Esophagus muscularis mucosa (tissue), 4 donors: ENCODE results near the gene RECK. TPM values are rescaled to one million over a fixed set of nuclear protein-coding genes. Genes with fewer than 3 reads are reported as not detected.

Source experiments
- DNase-seq: peaks from one replicate; pipeline ENCODE4 v3.0.0-alpha.2; 2017; ENCODE audit errors: extremely low spot score
- H3K27ac ChIP-seq, 4 donors: fragments of 200-600 bp; sonication (generic); replicated peaks in 1 of 4; 1 replicate in 3 of 4; 2 replicates in 1 of 4; pipeline ENCODE4 v1.5.1; 2016 to 2019; ENCODE audit warnings: mild to moderate bottlenecking in 1 of 4
- H3K27me3 ChIP-seq, 4 donors: fragments of 200-600 bp; sonication (generic); one replicate each; pipeline versions ENCODE4 v1.5.1 to v1.6.0; 2016 to 2019
- H3K36me3 ChIP-seq, 4 donors: fragments of 200-600 bp; sonication (generic); one replicate each; pipeline ENCODE4 v1.5.1; 2016 to 2019
- H3K4me1 ChIP-seq, 4 donors: fragments of 200-600 bp; sonication (generic); one replicate each; pipeline ENCODE4 v1.5.1; 2016 to 2019
- H3K4me3 ChIP-seq, 4 donors: fragments of 200-600 bp; sonication (generic); 1 replicate in 2 of 4; 2 replicates in 2 of 4; pipeline ENCODE4 v1.5.1; 2016 to 2019; ENCODE audit warnings: mild to moderate bottlenecking in 4 of 4, moderate library complexity in 1 of 4
- H3K9me3 ChIP-seq, 4 donors: fragments of 200-600 bp; sonication (generic); 1 replicate in 3 of 4; 2 replicates in 1 of 4; pipeline ENCODE4 v1.5.1; 2016 to 2019
- EP300 ChIP-seq: sonication (generic); formaldehyde crosslinking; IDR thresholded peaks from one replicate; pipeline ENCODE4 v1.6.1; 2017; ENCODE audit warnings: antibody characterized with exemption
- POLR2A ChIP-seq: fragments of 450-650 bp; IDR thresholded peaks from one replicate; pipeline ENCODE4 v1.6.1; 2017; ENCODE audit warnings: antibody characterized with exemption, moderate library complexity, mild to moderate bottlenecking, low read depth
- POLR2AphosphoS5 ChIP-seq, 2 donors: sonication (generic); formaldehyde crosslinking; IDR thresholded peaks; one replicate each; pipeline ENCODE4 v1.6.1; 2017; ENCODE audit warnings: antibody characterized with exemption in 2 of 2
- WGBS: methylation state at CpG from one replicate; pipeline ENCODE4 v1.1.5; 2018; 5-methylcytosine and 5-hydroxymethylcytosine counted together
- intact Hi-C: fragments of 100-400 bp; cut with DNase I; formaldehyde crosslinking; loops from one replicate; pipeline ENCODE4 v1.15.1; 2023
- total RNA-seq, 4 donors: library from RNA; depleted of rRNA; stranded (reverse); fragments of >200 nt; gene quantifications; one replicate each; pipeline versions ENCODE4 v1.1.0 to v1.2.1, GENCODE V29; 2016
- TF ChIP-seq, protein P1 (sequence below), 3 experiments: fragments of 200-600 bp in 2 of 3; fragments of 450-650 bp in 1 of 3; sonication (generic) in 2 of 3; IDR thresholded peaks; one replicate each; pipeline ENCODE4 v1.5.1; 2017 to 2019; ENCODE audit warnings: antibody characterized with exemption in 3 of 3, mild to moderate bottlenecking in 2 of 3, moderate library complexity in 1 of 3

RECK gene
- total RNA-seq, 4 donors from 2014 or later, result 16.6 to 24.2 (median 19.0) TPM

DNA sequence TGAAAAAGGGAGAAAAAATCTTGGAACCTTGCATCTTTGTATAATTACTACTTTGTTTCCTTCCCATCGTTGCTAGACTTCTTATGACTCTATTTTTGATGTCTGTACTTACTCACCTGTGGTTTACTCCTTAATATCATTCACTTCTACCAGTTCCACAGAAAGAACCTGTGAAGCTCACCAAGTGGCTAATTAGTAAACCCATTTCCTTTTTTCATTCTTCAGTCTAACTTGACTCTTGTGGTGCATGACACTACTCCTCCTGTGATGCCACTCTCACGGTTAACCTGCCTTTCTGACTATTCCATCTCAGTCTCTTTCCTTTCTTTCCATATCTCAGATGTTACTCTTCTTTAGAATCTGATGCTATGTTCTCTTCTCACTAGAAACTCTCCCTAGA is 14.6 kb downstream of the RECK start:
- Histone ChIP-seq H3K4me3 (no peak overlapping the region), H3K27me3 (no peaks in the 10 kb centered on the region), H3K9me3 (no peaks in the 10 kb centered on the region), H3K4me1 (peaks cover 7 to 19% (median 8%) of the 10 kb centered on the region in 4 donors), H3K27ac (no peak overlapping the region), H3K36me3 (no peaks in the 10 kb centered on the region)
- TF ChIP-seq, protein P1, sequence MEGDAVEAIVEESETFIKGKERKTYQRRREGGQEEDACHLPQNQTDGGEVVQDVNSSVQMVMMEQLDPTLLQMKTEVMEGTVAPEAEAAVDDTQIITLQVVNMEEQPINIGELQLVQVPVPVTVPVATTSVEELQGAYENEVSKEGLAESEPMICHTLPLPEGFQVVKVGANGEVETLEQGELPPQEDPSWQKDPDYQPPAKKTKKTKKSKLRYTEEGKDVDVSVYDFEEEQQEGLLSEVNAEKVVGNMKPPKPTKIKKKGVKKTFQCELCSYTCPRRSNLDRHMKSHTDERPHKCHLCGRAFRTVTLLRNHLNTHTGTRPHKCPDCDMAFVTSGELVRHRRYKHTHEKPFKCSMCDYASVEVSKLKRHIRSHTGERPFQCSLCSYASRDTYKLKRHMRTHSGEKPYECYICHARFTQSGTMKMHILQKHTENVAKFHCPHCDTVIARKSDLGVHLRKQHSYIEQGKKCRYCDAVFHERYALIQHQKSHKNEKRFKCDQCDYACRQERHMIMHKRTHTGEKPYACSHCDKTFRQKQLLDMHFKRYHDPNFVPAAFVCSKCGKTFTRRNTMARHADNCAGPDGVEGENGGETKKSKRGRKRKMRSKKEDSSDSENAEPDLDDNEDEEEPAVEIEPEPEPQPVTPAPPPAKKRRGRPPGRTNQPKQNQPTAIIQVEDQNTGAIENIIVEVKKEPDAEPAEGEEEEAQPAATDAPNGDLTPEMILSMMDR (IDR thresholded peaks at IDR 0.05), result no peak
- TF ChIP-seq POLR2A, result no peak
- no peak for TF ChIP-seq POLR2AphosphoS5 (IDR thresholded peaks at IDR 0.05)
- no peak for TF ChIP-seq EP300
- 80% methylated on average over 2 of the region's 2 CpGs for WGBS
- no peak for DNase-seq
- intact Hi-C loops, result no loop called here

DNA sequence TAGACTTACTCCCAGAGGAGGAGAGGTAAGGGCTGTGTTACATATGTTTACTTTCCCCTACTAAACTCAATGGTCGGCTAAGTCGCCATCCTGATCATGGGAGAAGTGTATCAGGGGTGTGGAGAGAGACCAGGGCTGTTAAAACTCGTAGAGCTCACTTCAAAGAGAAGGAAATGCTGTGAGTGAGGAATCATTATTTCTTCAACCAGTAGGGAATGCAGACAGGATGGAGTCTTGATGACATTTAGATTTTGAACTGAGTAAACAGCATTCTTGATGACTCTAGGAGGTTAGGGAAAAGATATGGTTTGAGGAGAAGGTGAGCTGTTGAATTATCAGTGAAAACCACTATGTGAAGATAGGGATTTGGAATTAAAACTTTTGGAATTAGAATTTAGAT is 17.3 kb downstream of the RECK start:
- Histone ChIP-seq H3K4me3 (no peak overlapping the region), H3K9me3 (no peaks in the 10 kb centered on the region), H3K27me3 (no peaks in the 10 kb centered on the region), H3K4me1 (peaks cover 0 to 9% (median 8%) of the 10 kb centered on the region in 4 donors), H3K36me3 (no peaks in the 10 kb centered on the region), H3K27ac (no peak overlapping the region)
- TF ChIP-seq POLR2AphosphoS5 (IDR thresholded peaks at IDR 0.05), result no peak
- no peak for TF ChIP-seq EP300
- no peak for TF ChIP-seq POLR2A
- TF ChIP-seq, protein P1 (IDR thresholded peaks at IDR 0.05), result no peak
- DNase-seq, result no peak
- WGBS, result 62% methylated on average over 3 of the region's 3 CpGs
- intact Hi-C loops, result no loop called here

DNA sequence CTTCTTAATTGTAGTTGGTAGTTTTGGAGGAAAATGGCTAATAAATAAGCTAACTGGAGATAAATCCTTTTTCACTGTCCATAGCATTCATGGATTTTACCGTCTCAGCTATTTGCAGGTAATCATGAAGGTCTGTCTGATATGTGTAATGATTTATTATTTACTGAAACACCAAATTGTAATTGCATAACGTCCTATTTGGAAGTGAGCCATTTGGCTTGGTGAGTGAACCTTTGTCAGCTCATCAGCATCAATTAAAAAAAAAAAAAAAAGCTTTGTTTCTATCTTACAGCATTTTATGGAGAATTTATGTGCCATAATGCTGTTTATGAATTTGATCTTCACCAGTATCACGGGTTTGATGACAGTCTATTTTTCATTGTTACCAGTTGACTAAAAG is 20.2 kb downstream of the RECK start:
- H3K9me3 ChIP-seq, result no peaks in the 10 kb centered on the region

DNA sequence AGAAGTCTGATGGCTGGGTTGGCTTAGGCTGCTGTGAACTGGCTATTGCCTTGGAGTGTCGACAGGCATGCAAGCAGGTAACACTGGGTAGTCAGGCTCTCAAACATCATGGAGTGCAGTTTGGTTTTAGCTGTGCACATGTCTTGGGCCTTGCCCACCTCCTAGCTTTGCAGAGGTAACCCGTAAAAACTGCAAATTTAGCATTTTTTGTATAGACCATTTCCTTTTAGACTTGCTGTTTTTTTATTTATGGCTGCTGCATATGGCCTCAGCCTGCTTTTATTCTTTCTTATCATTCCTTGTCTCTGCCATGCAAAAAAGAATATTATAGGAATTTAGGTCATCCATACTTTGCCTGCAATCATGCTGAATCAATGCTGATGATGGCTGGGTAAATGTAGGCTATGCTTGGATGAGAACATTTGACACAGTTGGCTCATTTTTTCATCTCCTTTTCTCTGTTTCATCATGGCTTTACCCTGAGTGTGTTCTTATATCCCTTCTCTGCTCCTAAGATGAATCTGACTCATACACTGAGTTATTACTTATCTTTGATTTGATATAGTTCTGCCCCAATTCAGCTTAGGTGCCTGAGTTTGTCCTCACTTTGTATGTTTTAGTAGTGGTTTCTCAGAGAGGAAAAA is 27.2 kb downstream of the RECK start:
- WGBS, result 87% methylated on average over 2 of the region's 2 CpGs
- H3K4me1 ChIP-seq, result no peaks in the 10 kb centered on the region
- H3K36me3 ChIP-seq, result peaks cover 0 to 39% (median 20%) of the 10 kb centered on the region in 4 donors
- intact Hi-C loops, result no loop called here
- no peak overlapping the region for H3K27ac ChIP-seq
- TF ChIP-seq POLR2A (no peak), EP300 (no peak), POLR2AphosphoS5 (IDR thresholded peaks at IDR 0.05) (no peak)
- TF ChIP-seq, protein P1 (IDR thresholded peaks at IDR 0.05), result no peak
- H3K9me3 ChIP-seq, result no peaks in the 10 kb centered on the region
- DNase-seq, result no peak
- H3K27me3 ChIP-seq, result no peaks in the 10 kb centered on the region
- H3K4me3 ChIP-seq, result no peak overlapping the region

More for the DNA sequence above, 20.2 kb downstream of the RECK start:
- no peak for DNase-seq
- peaks cover 0 to 9% (median 6%) of the 10 kb centered on the region in 4 donors for H3K4me1 ChIP-seq
- no peak overlapping the region for H3K4me3 ChIP-seq
- H3K36me3 ChIP-seq, result peaks cover 0 to 17% (median 3%) of the 10 kb centered on the region in 4 donors
- intact Hi-C loops, result no loop called here
- TF ChIP-seq POLR2A (no peak), EP300 (no peak), POLR2AphosphoS5 (IDR thresholded peaks at IDR 0.05) (no peak)
- TF ChIP-seq, protein P1 (IDR thresholded peaks at IDR 0.05), result no peak
- H3K27ac ChIP-seq, result no peak overlapping the region
- no peaks in the 10 kb centered on the region for H3K27me3 ChIP-seq
- 63% methylated on average over 3 of the region's 3 CpGs for WGBS
